HepG2 (cell line): Measurements from ENCODE around the gene ERC1.

Source experiments
- HDAC6 ChIP-seq: fragments of 200-600 bp; sonication (generic); IDR thresholded peaks from 2 replicates; pipeline ENCODE4 v1.7.0; 2017; ENCODE audit warnings: mild to moderate bottlenecking, antibody characterized with exemption, low read length, low read depth
- HMGA1 ChIP-seq: sonication (generic); formaldehyde crosslinking; conservative IDR thresholded peaks from 2 replicates; pipeline ENCODE4 v1.4.0; 2020; ENCODE audit warnings: missing genetic modification reagents
- HNF4A ChIP-seq: sonication (generic); formaldehyde crosslinking; IDR thresholded peaks from 2 replicates; pipeline ENCODE4 v1.4.0; 2020; ENCODE audit warnings: missing genetic modification reagents
- NONO ChIP-seq, 2 experiments: fragments of 450-650 bp in 1 of 2; sonication (generic) in 1 of 2; formaldehyde crosslinking in 1 of 2; IDR thresholded peaks in 1 of 2; conservative IDR thresholded peaks in 1 of 2; 2 replicates each; pipeline versions ENCODE4 v1.6.1 to v1.8.0; 2017 to 2022; ENCODE audit warnings: mild to moderate bottlenecking in 1 of 2, missing genetic modification reagents in 1 of 2, moderate library complexity in 1 of 2
- SATB2 ChIP-seq: sonication (generic); formaldehyde crosslinking; IDR thresholded peaks from 2 replicates; pipeline ENCODE4 v1.5.0; 2020; ENCODE audit warnings: missing genetic modification reagents
- ZNF367 ChIP-seq: sonication (generic); formaldehyde crosslinking; IDR thresholded peaks from 2 replicates; pipeline ENCODE4 v1.4.0; 2020; ENCODE audit warnings: missing genetic modification reagents, borderline replicate concordance

DNA sequence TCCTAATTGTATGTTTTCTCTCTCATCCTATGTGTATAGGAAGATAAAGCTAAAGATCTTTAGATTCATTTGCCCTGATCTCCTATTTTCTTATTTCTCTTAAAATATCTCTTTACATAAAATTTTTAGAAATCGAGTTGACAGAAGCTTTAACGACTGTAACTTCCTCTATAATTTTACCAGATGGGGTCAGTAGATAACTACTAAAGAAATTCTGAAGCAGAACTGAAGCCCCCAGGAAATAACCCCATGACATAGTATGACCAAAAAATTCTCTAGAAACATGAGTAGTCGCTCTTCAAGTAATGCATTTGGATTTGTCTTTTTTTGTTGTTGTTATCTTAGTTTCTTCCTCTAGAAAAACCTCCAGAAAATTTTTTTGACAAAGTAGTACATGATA lies 288.0 kb downstream of the ERC1 start:
- TF ChIP-seq HDAC6 (no peak), HNF4A (CRISPR knock-in tag) (no peak), ZNF367 (CRISPR knock-in tag) (no peak), HMGA1 (CRISPR knock-in tag) (no peak), NONO (IDR thresholded peaks at IDR 0.05) (no peak), NONO (CRISPR knock-in tag; conservative IDR thresholded peaks at IDR 0.05) (no peak), SATB2 (no peak)
